Liver (tissue), 9 donors: ENCODE results near the gene TNXB. TPM values are rescaled to one million over a fixed set of nuclear protein-coding genes. Genes with fewer than 3 reads are reported as not detected.

ENCODE experiments used
- DNase-seq: peaks from one replicate; pipeline ENCODE4 v3.0.0-alpha.2; 2017; ENCODE audit warnings: low spot score
- H3K27ac ChIP-seq, 2 donors: one replicate each; pipeline ENCODE4 v1.7.0; 2013; ENCODE audit warnings: inconsistent platforms in 2 of 2, low read length in 2 of 2, control low read depth in 1 of 2, low read depth in 1 of 2, mild to moderate bottlenecking in 1 of 2
- H3K27me3 ChIP-seq, 4 donors: one replicate each; pipeline versions ENCODE4 v1.6.1 to v1.7.0; 2013; ENCODE audit warnings: low read length in 3 of 4, inconsistent platforms in 1 of 4, mild to moderate bottlenecking in 1 of 4, moderate library complexity in 1 of 4; ENCODE audit not compliant: control insufficient read depth in 4 of 4, insufficient read depth in 4 of 4
- H3K36me3 ChIP-seq, 4 donors: one replicate each; pipeline versions ENCODE4 v1.6.1 to v1.7.0; 2013; ENCODE audit warnings: low read length in 3 of 4, mild to moderate bottlenecking in 3 of 4, low read depth in 1 of 4, moderate library complexity in 1 of 4; ENCODE audit not compliant: control insufficient read depth in 4 of 4, insufficient read depth in 3 of 4
- H3K4me1 ChIP-seq, 4 donors: one replicate each; pipeline versions ENCODE4 v1.6.1 to v1.7.0; 2013; ENCODE audit warnings: low read length in 3 of 4, mild to moderate bottlenecking in 3 of 4, moderate library complexity in 1 of 4; ENCODE audit not compliant: control insufficient read depth in 4 of 4, insufficient read depth in 4 of 4
- H3K4me3 ChIP-seq, 3 donors: one replicate each; pipeline versions ENCODE4 v1.6.1 to v1.7.0; 2013; ENCODE audit warnings: low read length in 3 of 3, control low read depth in 1 of 3, low read depth in 1 of 3, mild to moderate bottlenecking in 1 of 3
- H3K9ac ChIP-seq, 2 donors: one replicate each; pipeline ENCODE4 v1.7.0; 2013; ENCODE audit warnings: low read length in 2 of 2, mild to moderate bottlenecking in 2 of 2, moderate library complexity in 2 of 2, control low read depth in 1 of 2, low read depth in 1 of 2
- H3K9me3 ChIP-seq, 4 donors: one replicate each; pipeline versions ENCODE4 v1.6.1 to v1.7.0; 2013; ENCODE audit warnings: low read length in 3 of 4; ENCODE audit not compliant: control insufficient read depth in 4 of 4
- ATF3 ChIP-seq: IDR thresholded peaks from 2 replicates; pipeline ENCODE4 v1.6.1; 2016; ENCODE audit warnings: antibody characterized with exemption
- CTCF ChIP-seq: fragments of 150-350 bp; IDR thresholded peaks from 2 replicates; pipeline ENCODE4 v1.5.1; 2017; ENCODE audit warnings: improper control_type of control experiment, low read depth, low read length; ENCODE audit not compliant: missing input control
- EGR1 ChIP-seq, 2 donors: IDR thresholded peaks; 2 replicates each; pipeline ENCODE4 v1.6.1; 2016 to 2018; ENCODE audit warnings: antibody characterized with exemption in 2 of 2, low read depth in 2 of 2
- FOXA1 ChIP-seq: IDR thresholded peaks from 2 replicates; pipeline ENCODE4 v1.6.1; 2016; ENCODE audit warnings: antibody characterized with exemption
- GABPA ChIP-seq, 2 donors: IDR thresholded peaks in 1 of 2; conservative IDR thresholded peaks in 1 of 2; 2 replicates each; pipeline ENCODE4 v1.6.1; 2016; ENCODE audit warnings: antibody characterized with exemption in 2 of 2, mild to moderate bottlenecking in 1 of 2, moderate library complexity in 1 of 2
- HNF4A ChIP-seq, 2 donors: conservative IDR thresholded peaks; 2 replicates each; pipeline ENCODE4 v1.6.1; 2016; ENCODE audit warnings: antibody characterized with exemption in 2 of 2, mild to moderate bottlenecking in 2 of 2
- JUND ChIP-seq, 2 donors: IDR thresholded peaks; 2 replicates each; pipeline ENCODE4 v1.6.1; 2016; ENCODE audit warnings: antibody characterized with exemption in 2 of 2
- MAX ChIP-seq: IDR thresholded peaks from 2 replicates; pipeline ENCODE4 v1.6.1; 2016; ENCODE audit warnings: antibody characterized with exemption
- NR2F2 ChIP-seq: IDR thresholded peaks from 2 replicates; pipeline ENCODE4 v1.6.1; 2016; ENCODE audit warnings: antibody characterized with exemption
- RAD21 ChIP-seq, 2 donors: IDR thresholded peaks; 2 replicates each; pipeline ENCODE4 v1.6.1; 2016; ENCODE audit warnings: antibody characterized with exemption in 2 of 2, mild to moderate bottlenecking in 2 of 2
- RXRA ChIP-seq, 2 donors: IDR thresholded peaks; 2 replicates each; pipeline ENCODE4 v1.6.1; 2017 to 2018; ENCODE audit warnings: antibody characterized with exemption in 2 of 2, mild to moderate bottlenecking in 1 of 2
- SP1 ChIP-seq: IDR thresholded peaks from 2 replicates; pipeline ENCODE4 v1.6.1; 2018; ENCODE audit warnings: antibody characterized with exemption, mild to moderate bottlenecking
- TAF1 ChIP-seq: conservative IDR thresholded peaks from 2 replicates; pipeline ENCODE4 v1.6.1; 2016; ENCODE audit warnings: antibody characterized with exemption, mild to moderate bottlenecking
- ZBTB33 ChIP-seq: IDR thresholded peaks from 2 replicates; pipeline ENCODE4 v1.6.1; 2016; ENCODE audit warnings: antibody characterized with exemption
- WGBS: extraction: QIAGEN DNeasy Blood & Tissue Kit; methylation state at CpG from one replicate; pipeline ENCODE4 v1.1.7; 2013; 5-methylcytosine and 5-hydroxymethylcytosine counted together
- polyA plus RNA-seq, 2 donors: library from polyadenylated mRNA; stranded (reverse) in 1 of 2; unstranded in 1 of 2; fragments of 200-250 nt in 1 of 2; fragments of >200 nt in 1 of 2; fragmentation: Nextera tagmentation in 1 of 2; extraction: Ambion mirVana in 1 of 2; gene quantifications; one replicate each; pipeline versions ENCODE4 v1.2.1 to v1.2.3, GENCODE V29; 2013 to 2015
- total RNA-seq, 2 donors: library from RNA; depleted of rRNA; stranded (reverse); fragments of >200 nt; gene quantifications; one replicate each; pipeline ENCODE4 v1.2.3, GENCODE V29; 2014
- donor health status: healthy.
- donor health status: healthy.
- donor health status: healthy.
- donor health status: healthy.
- donor health status: healthy.

The TNXB gene
- total and polyA plus RNA-seq, 4 donors = 3.0 to 17.1 (median 5.6) TPM

GRCh38 chr6:32148289-32149091 lies 39.4 kb upstream of the TNXB start:
- Histone ChIP-seq H3K27me3 (peaks cover 0 to 5% (median 0%) of the 10 kb centered on the region in 4 donors), H3K27ac (no peak overlapping the region), H3K9ac (no peak overlapping the region), H3K4me1 (peaks cover 0 to 5% (median 2%) of the 10 kb centered on the region in 4 donors), H3K36me3 (no peaks in the 10 kb centered on the region), H3K9me3 (peaks cover 0 to 2% (median 0%) of the 10 kb centered on the region in 4 donors), H3K4me3 (peak overlapping the region in 1 of 3 donors; percentile 1)
- DNase-seq = peak; percentile 92
- 19% methylated on average over 39 of the region's 39 CpGs for WGBS
- no peak for TF ChIP-seq JUND (IDR thresholded peaks at IDR 0.05)
- peak in 1 of 2 donors; percentile 16 for TF ChIP-seq RAD21 (IDR thresholded peaks at IDR 0.05)

GRCh38 chr6:32147401-32148132 lies 38.4 kb upstream of the TNXB start:
- Histone ChIP-seq H3K36me3 (no peaks in the 10 kb centered on the region), H3K9ac (no peak overlapping the region), H3K27ac (no peak overlapping the region), H3K27me3 (peaks cover 0 to 5% (median 0%) of the 10 kb centered on the region in 4 donors), H3K4me1 (no peaks in the 10 kb centered on the region), H3K4me3 (no peak overlapping the region), H3K9me3 (peaks cover 0 to 2% (median 0%) of the 10 kb centered on the region in 4 donors)
- no peak for DNase-seq
- no peak for TF ChIP-seq JUND (IDR thresholded peaks at IDR 0.05)
- 91% methylated on average over 4 of the region's 4 CpGs for WGBS

GRCh38 chr6:32146687-32147086 lies 37.5 kb upstream of the TNXB start:
- Histone ChIP-seq H3K27me3 (peaks cover 0 to 5% (median 0%) of the 10 kb centered on the region in 4 donors), H3K4me3 (no peak overlapping the region), H3K4me1 (no peaks in the 10 kb centered on the region), H3K36me3 (no peaks in the 10 kb centered on the region), H3K9me3 (peaks cover 0 to 2% (median 0%) of the 10 kb centered on the region in 4 donors), H3K9ac (no peak overlapping the region), H3K27ac (no peak overlapping the region)
- DNase-seq = no peak
- WGBS = 53% methylated on average over 4 of the region's 4 CpGs
- no peak for TF ChIP-seq FOXA1
- no peak for TF ChIP-seq GABPA (IDR thresholded peaks at IDR 0.05 in 1 of 2, conservative IDR thresholded peaks at IDR 0.05 in 1 of 2)
- no peak for TF ChIP-seq ZBTB33
- TF ChIP-seq SP1 = no peak
- TF ChIP-seq MAX = no peak
- TF ChIP-seq TAF1 = no peak
- no peak for TF ChIP-seq EGR1 (IDR thresholded peaks at IDR 0.05; ENCODE audit: low read depth in 2 of 2)
- no peak for TF ChIP-seq JUND (IDR thresholded peaks at IDR 0.05)
- no peak for TF ChIP-seq RXRA (IDR thresholded peaks at IDR 0.05)
- no peak for TF ChIP-seq ATF3
- TF ChIP-seq CTCF = no peak
- no peak for TF ChIP-seq NR2F2
- TF ChIP-seq HNF4A (conservative IDR thresholded peaks at IDR 0.05) = no peak
